Measurements from ENCODE around the gene RAMP3. TPM values are rescaled to one million over a fixed set of nuclear protein-coding genes. Genes with fewer than 3 reads are reported as not detected.

Gene RAMP3
- total RNA-seq, 1 donor from 2014 or later = not detected

DNA sequence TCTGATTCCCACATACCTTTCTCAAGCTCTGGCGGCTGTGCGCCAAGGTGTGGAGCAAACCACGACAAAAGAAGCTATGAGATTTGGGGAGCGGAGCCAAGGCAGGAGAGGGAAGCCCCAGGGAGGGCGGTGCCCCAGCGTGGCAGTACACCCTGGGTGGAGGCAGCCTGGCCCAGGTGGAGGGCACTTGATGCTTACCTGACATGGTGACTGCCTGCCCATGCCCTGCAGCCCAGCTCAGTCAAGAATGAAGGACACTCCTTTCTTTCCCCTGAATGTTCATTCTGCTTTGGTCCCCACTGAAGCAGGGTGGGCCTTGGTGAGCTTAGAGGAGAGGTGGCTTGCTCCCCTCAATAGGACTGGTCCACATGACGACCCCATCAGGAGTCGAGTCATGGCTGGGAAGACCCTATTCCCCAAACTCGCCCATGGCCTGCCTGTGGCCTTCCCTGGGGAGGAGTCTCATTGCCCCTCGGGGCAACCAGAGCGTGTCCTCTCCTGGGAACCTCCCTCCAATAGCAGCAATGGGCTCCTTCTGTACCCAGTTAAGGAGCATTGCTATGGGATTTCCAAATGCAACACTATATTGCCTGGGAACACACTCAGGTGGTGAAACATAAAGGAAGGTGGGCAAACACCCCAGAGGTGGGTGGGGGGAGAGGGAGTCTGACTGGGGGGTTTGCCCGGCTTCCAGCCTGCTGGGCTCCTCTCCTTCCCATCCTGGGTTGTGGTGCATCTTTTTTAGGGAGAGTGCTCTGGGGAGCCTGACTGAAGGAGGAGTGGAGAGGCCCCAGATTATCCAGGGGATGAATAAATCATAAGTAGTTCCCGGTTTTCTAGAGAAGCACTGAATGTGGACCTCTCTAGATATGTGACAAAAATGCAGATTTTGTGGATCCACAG, 22.7 kb downstream of the RAMP3 start:
- no peak overlapping the region for H3K27ac Mint-ChIP-seq (ENCODE audit: unreplicated experiment)
- no peak overlapping the region for H3K4me3 Mint-ChIP-seq (ENCODE audit: unreplicated experiment)
- H3K4me1 Mint-ChIP-seq (ENCODE audit: low read depth, unreplicated experiment) = peaks cover 3% of the 10 kb centered on the region
- no peaks in the 10 kb centered on the region for H3K36me3 Mint-ChIP-seq (ENCODE audit: unreplicated experiment)
- TF ChIP-seq, protein P1, sequence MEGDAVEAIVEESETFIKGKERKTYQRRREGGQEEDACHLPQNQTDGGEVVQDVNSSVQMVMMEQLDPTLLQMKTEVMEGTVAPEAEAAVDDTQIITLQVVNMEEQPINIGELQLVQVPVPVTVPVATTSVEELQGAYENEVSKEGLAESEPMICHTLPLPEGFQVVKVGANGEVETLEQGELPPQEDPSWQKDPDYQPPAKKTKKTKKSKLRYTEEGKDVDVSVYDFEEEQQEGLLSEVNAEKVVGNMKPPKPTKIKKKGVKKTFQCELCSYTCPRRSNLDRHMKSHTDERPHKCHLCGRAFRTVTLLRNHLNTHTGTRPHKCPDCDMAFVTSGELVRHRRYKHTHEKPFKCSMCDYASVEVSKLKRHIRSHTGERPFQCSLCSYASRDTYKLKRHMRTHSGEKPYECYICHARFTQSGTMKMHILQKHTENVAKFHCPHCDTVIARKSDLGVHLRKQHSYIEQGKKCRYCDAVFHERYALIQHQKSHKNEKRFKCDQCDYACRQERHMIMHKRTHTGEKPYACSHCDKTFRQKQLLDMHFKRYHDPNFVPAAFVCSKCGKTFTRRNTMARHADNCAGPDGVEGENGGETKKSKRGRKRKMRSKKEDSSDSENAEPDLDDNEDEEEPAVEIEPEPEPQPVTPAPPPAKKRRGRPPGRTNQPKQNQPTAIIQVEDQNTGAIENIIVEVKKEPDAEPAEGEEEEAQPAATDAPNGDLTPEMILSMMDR (IDR thresholded peaks at IDR 0.05; ENCODE audit: partially characterized antibody, unreplicated experiment) = no peak
- peaks cover 4% of the 10 kb centered on the region for H3K27me3 Mint-ChIP-seq (ENCODE audit: unreplicated experiment)
- no peaks in the 10 kb centered on the region for H3K9me3 Mint-ChIP-seq (ENCODE audit: unreplicated experiment)
- DNase-seq = no peak

DNA sequence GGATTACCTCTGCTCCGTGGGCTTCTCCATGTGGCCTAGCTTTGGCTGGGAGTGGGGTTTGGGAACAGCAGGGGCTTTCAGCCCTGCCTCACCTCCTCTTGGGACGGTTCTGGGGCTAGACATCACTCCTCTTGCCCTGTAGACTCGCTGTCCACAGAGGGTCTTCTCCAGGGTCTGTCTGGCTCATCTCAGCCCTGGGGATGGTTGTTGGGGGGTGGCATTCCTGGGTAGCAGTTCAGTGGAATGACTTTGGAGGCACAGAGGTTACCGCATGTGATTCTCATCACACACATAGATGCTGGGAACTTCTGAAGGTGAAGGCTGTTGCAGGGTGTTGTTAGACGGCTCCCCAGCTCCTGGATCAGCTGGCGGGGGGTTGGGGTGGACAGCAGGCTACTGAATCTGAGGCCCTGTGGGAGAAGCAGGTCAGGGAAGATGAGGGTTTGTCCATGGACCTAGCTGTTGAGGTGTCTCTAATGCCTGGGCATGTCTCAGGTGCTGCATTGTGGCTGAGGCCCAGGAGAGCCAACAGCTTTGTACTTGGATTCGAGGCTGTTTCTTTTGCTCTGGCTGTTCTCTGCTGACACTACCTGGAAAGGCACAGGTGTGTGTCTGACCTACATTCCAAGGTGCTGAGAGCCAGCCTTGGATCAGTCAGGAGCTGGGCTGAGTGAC, 23.8 kb downstream of the RAMP3 start:
- peaks cover 3% of the 10 kb centered on the region for H3K4me1 Mint-ChIP-seq (ENCODE audit: low read depth, unreplicated experiment)
- TF ChIP-seq, protein P1 (IDR thresholded peaks at IDR 0.05; ENCODE audit: partially characterized antibody, unreplicated experiment) = no peak
- H3K27ac Mint-ChIP-seq (ENCODE audit: unreplicated experiment) = no peak overlapping the region
- H3K4me3 Mint-ChIP-seq (ENCODE audit: unreplicated experiment) = no peak overlapping the region
- peaks cover 4% of the 10 kb centered on the region for H3K27me3 Mint-ChIP-seq (ENCODE audit: unreplicated experiment)
- no peaks in the 10 kb centered on the region for H3K9me3 Mint-ChIP-seq (ENCODE audit: unreplicated experiment)
- no peaks in the 10 kb centered on the region for H3K36me3 Mint-ChIP-seq (ENCODE audit: unreplicated experiment)
- DNase-seq = no peak

- no peak for DNase-seq
- Mint-ChIP-seq H3K36me3 (ENCODE audit: unreplicated experiment) (no peaks in the 10 kb centered on the region), H3K27me3 (ENCODE audit: unreplicated experiment) (peaks cover 4% of the 10 kb centered on the region), H3K4me1 (ENCODE audit: low read depth, unreplicated experiment) (peaks cover 3% of the 10 kb centered on the region), H3K9me3 (ENCODE audit: unreplicated experiment) (no peaks in the 10 kb centered on the region), H3K27ac (ENCODE audit: unreplicated experiment) (no peak overlapping the region), H3K4me3 (ENCODE audit: unreplicated experiment) (no peak overlapping the region)
- TF ChIP-seq, protein P1 (IDR thresholded peaks at IDR 0.05; ENCODE audit: partially characterized antibody, unreplicated experiment) = no peak
These were observed 24.6 kb downstream of the RAMP3 start for GRCh38 chr7:45181991-45182855.

DNA sequence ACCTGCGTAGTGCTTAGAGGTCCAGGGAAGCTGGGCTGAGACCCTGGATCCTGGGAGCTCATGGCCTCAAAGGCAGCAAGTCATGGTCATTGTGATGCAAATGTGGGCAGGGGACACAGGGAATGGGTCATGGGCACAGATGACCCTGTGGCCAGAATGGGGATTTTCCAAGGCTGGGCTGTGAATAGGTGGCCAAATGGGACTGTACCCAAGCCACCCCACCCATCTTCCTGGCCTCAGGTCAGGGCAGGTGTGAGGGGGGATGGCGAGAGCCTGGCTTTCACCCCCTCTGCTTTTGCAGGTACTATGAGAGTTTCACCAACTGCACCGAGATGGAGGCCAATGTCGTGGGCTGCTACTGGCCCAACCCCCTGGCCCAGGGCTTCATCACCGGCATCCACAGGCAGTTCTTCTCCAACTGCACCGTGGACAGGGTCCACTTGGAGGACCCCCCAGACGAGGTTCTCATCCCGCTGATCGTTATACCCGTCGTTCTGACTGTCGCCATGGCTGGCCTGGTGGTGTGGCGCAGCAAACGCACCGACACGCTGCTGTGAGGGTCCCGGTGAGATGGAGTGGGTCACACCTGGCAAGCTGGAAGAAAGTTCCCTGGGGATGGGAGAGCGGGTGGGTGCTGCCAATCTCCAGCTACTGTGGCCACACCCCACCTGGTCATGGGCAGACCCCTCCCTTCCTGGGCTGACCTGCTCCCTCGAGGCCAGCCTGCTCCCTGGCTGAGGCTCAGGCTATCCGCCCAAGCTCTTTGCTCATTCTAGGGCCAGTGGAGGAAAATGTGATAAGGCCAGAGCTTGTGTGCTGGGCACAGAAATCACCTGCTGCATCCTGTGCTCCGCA, 25.5 kb downstream of the RAMP3 start:
- H3K36me3 Mint-ChIP-seq (ENCODE audit: unreplicated experiment) = no peaks in the 10 kb centered on the region
- DNase-seq = no peak
- H3K9me3 Mint-ChIP-seq (ENCODE audit: unreplicated experiment) = no peaks in the 10 kb centered on the region
- TF ChIP-seq, protein P1 (IDR thresholded peaks at IDR 0.05; ENCODE audit: partially characterized antibody, unreplicated experiment) = no peak
- peaks cover 3% of the 10 kb centered on the region for H3K4me1 Mint-ChIP-seq (ENCODE audit: low read depth, unreplicated experiment)
- H3K4me3 Mint-ChIP-seq (ENCODE audit: unreplicated experiment) = no peak overlapping the region
- H3K27me3 Mint-ChIP-seq (ENCODE audit: unreplicated experiment) = peaks cover 4% of the 10 kb centered on the region
- no peak overlapping the region for H3K27ac Mint-ChIP-seq (ENCODE audit: unreplicated experiment)
